Left ventricle myocardium inferior (tissue), 1 donor: ENCODE measurements around the gene PTPRN2. TPM values are rescaled to one million over a fixed set of nuclear protein-coding genes. Genes with fewer than 3 reads are reported as not detected.

Experiments used
- DNase-seq: peaks from one replicate; pipeline ENCODE4 v3.0.0-alpha.2; 2020
- H3K27ac ChIP-seq: fragments of 200-600 bp; replicated peaks from 2 replicates; pipeline ENCODE4 v1.8.0; 2021
- H3K27me3 ChIP-seq: fragments of 200-600 bp; 2 replicates; pipeline ENCODE4 v1.8.0; 2021; ENCODE audit warnings: low read depth
- H3K36me3 ChIP-seq: fragments of 200-600 bp; 2 replicates; pipeline ENCODE4 v1.8.0; 2021
- H3K4me1 ChIP-seq: fragments of 200-600 bp; 2 replicates; pipeline ENCODE4 v1.8.0; 2021
- H3K4me3 ChIP-seq: fragments of 200-600 bp; 2 replicates; pipeline ENCODE4 v1.8.0; 2021; ENCODE audit warnings: mild to moderate bottlenecking, moderate library complexity
- H3K9me3 ChIP-seq: fragments of 200-600 bp; replicated peaks from 2 replicates; pipeline ENCODE4 v1.8.0; 2021
- intact Hi-C: fragments of 100-400 bp; cut with micrococcal nuclease; formaldehyde crosslinking; loops from one replicate; pipeline ENCODE4 v1.11.0; 2022
- total RNA-seq: library from RNA; stranded (reverse); fragmentation: NEBNext Ultra II Directional; extraction: Animal tissue kit (Norgen Biotek cat#: 25700); gene quantifications from one replicate; pipeline ENCODE4 v1.2.1, GENCODE V29; 2021
- TF ChIP-seq, protein P1 (sequence below): fragments of 200-600 bp; IDR thresholded peaks from 2 replicates; pipeline ENCODE4 v1.8.0; 2021; ENCODE audit warnings: antibody characterized with exemption, mild to moderate bottlenecking, borderline replicate concordance
- donor health status: DM: no; HTN: yes; CAD: no; lungs with severe emphysema.

Gene PTPRN2
- total RNA-seq, 1 donor from 2014 or later: 1.3 TPM

DNA sequence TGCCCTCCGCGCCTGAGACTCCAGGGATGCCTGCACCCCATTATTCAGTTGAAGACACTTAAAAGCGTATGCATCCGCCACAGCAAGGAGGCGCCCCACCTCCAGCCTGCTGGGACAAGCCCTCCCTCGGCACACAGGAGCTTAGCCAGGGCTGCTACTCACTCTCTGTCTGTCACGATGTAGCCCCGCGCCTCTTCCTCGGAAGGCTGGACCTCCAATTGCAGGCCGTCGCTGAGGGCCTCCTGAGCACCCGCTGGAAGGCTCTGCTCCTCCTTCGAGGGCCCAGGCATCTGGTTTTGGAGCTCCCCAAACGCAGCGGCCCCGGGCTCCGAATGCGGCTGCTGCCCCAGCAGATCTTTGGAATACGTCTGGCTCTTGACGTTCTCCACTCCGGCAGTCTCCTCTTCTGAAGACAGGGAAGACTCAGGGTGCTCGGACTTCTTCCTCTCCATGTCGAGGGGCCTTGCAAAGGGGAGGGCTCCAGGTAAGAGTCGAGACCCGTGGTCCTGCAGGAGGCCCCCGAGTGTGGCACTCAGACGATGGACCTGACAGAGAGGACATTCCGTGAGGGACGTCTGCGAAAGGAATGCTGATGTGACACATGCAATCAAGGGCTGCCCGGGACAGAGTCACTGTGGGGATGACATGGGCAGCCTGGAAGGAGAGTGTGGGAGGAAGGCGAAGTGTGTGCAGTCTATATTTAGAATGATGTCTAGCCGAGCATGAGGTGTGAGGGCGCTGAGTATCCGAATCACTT, 453.9 kb downstream of the PTPRN2 start:
- H3K27ac ChIP-seq: no peak overlapping the region
- TF ChIP-seq, protein P1, sequence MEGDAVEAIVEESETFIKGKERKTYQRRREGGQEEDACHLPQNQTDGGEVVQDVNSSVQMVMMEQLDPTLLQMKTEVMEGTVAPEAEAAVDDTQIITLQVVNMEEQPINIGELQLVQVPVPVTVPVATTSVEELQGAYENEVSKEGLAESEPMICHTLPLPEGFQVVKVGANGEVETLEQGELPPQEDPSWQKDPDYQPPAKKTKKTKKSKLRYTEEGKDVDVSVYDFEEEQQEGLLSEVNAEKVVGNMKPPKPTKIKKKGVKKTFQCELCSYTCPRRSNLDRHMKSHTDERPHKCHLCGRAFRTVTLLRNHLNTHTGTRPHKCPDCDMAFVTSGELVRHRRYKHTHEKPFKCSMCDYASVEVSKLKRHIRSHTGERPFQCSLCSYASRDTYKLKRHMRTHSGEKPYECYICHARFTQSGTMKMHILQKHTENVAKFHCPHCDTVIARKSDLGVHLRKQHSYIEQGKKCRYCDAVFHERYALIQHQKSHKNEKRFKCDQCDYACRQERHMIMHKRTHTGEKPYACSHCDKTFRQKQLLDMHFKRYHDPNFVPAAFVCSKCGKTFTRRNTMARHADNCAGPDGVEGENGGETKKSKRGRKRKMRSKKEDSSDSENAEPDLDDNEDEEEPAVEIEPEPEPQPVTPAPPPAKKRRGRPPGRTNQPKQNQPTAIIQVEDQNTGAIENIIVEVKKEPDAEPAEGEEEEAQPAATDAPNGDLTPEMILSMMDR: no peak
- H3K36me3 ChIP-seq: no peaks in the 10 kb centered on the region
- DNase-seq: no peak
- H3K9me3 ChIP-seq: no peaks in the 10 kb centered on the region
- H3K4me3 ChIP-seq: no peak overlapping the region
- no peaks in the 10 kb centered on the region for H3K4me1 ChIP-seq
- peaks cover 18% of the 10 kb centered on the region for H3K27me3 ChIP-seq
- intact Hi-C loops: no loop called here

DNA sequence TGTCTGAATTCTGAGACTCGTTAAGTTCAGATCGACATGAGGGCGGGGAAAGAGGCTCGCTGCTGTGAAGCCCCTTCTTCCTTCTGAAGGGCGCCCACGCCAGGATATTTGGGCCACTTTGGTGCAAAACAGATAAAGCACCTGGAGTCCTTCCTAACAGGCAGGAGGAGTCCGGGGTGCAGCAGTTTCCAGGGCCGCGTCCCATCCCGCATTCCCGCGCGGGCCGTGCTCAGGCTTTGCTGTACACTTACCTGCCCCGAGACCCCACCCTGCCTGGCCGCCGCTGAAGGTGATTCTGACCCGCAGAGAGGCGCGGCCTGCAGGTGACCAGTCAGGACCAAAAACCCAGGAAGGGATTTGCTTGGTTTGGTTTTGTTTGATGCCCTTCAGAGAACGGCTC, 454.6 kb downstream of the PTPRN2 start:
- H3K4me1 ChIP-seq: no peaks in the 10 kb centered on the region
- no peaks in the 10 kb centered on the region for H3K36me3 ChIP-seq
- DNase-seq: no peak
- intact Hi-C loops: no loop called here
- TF ChIP-seq, protein P1: no peak
- H3K9me3 ChIP-seq: no peaks in the 10 kb centered on the region
- no peak overlapping the region for H3K4me3 ChIP-seq
- no peak overlapping the region for H3K27ac ChIP-seq
- H3K27me3 ChIP-seq: peaks cover 14% of the 10 kb centered on the region

DNA sequence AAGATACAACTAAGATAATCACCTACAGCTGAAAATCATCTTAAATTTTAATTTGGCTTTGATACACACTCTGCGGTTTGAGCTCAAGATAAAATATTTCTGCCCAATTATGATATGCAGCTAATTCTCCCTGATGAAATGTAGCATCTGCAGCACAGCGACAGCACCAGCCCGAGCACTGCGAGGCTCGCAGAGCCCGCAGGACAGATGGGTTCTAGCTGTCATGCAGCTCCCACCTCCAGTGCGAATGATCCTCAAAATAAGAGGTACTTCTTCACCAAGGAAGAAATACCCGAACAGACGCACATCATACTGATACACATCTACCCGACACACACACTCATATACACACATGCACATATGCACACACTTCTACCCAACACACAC, 457.6 kb downstream of the PTPRN2 start:
- no peaks in the 10 kb centered on the region for H3K36me3 ChIP-seq
- TF ChIP-seq, protein P1: no peak
- DNase-seq: no peak
- no peaks in the 10 kb centered on the region for H3K4me1 ChIP-seq
- H3K27ac ChIP-seq: no peak overlapping the region
- H3K9me3 ChIP-seq: no peaks in the 10 kb centered on the region
- intact Hi-C loops: no loop called here
- H3K4me3 ChIP-seq: no peak overlapping the region
- H3K27me3 ChIP-seq: peaks cover 6% of the 10 kb centered on the region

DNA sequence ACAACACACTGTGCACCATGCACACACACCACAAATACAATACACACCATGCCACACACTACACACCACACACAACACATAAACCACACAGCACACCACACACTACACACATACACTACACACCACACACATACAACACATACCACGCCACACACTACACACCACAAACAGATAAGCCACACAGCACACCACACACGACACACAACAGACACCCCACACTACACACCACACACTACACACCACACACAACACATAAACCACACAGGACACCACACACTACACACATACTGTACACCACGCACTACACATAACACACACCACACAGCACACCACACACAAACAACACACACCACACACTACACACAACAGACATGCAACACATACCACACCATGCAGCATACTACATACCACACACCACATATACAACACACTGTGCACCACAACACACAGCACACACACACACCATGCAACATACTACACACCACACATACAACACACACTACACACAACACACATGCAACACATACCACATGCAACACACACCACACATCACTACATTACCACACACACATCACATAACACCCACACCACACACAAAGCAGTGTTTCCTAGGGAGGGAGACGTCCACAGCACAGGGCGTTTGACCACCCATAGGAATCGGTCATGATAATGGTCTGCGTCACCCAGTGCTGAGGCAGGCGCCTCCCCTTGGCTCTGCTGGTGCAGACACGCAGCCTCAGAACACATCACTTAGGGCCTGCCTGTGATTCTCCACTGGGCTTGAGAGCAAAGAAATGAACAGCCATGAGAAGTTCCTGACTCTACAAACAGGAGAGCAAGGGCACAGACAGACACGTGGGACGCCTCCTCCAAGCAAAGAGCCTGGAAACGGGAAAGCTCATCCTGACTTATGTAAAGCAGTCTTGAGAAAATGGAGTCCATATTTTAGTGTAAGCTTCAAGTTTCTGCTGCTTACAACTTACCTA, 458.3 kb downstream of the PTPRN2 start:
- Histone ChIP-seq H3K27ac (no peak overlapping the region), H3K36me3 (no peaks in the 10 kb centered on the region), H3K4me1 (no peaks in the 10 kb centered on the region), H3K27me3 (no peaks in the 10 kb centered on the region), H3K4me3 (no peak overlapping the region), H3K9me3 (no peaks in the 10 kb centered on the region)
- TF ChIP-seq, protein P1: no peak
- intact Hi-C loops: no loop called here
- no peak for DNase-seq

DNA sequence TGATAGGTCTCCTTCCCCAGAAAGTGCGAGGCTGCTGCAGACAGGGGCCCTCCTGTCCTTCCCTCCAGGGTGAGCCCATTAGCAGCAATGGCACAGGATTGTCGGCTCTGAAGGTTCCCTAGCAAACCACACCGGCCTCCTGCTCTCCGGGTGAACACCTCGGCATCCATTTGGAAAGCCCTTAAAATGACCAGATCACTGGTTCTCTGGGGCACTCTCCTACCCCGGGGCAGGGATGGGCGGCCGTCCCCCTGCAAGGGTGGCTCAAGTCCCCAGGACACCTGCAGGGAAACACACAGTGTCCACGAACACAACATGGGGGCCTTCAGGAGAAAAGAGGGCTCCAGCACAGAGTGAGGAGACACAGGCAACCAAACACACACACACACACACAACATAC, 459.1 kb downstream of the PTPRN2 start:
- TF ChIP-seq, protein P1: no peak
- intact Hi-C loops: no loop called here
- no peak for DNase-seq
- Histone ChIP-seq H3K9me3 (no peaks in the 10 kb centered on the region), H3K27ac (no peak overlapping the region), H3K4me1 (no peaks in the 10 kb centered on the region), H3K36me3 (no peaks in the 10 kb centered on the region), H3K27me3 (no peaks in the 10 kb centered on the region), H3K4me3 (no peak overlapping the region)
